Panc1 (cell line): Measurements from ENCODE around the gene FAM50B. TPM values are rescaled to one million over a fixed set of nuclear protein-coding genes. Genes with fewer than 3 reads are reported as not detected.

Experiments
- ATAC-seq: fragments of 200-7000 bp; cut with Tn5 transposase; 2 replicates; pipeline ENCODE4 v1.9.1; 2020; ENCODE audit warnings: mild to moderate bottlenecking, moderate library complexity
- BruUV-seq: library from RNA; stranded (reverse); fragments of 400-500 nt; replicated peaks from 2 replicates; lab custom pipeline; 2021; lab: Mats Ljungman, UMichigan
- CTCF ChIA-PET: fragments of 300-600 bp; sonication (Branson Sonifier 250); formaldehyde crosslinking; loops from one replicate; lab custom pipeline; 2022; ENCODE audit warnings: antibody characterized with exemption; lab: Charles Lee
- POLR2A ChIA-PET: fragments of 300-600 bp; sonication (Branson Sonifier 250); formaldehyde crosslinking; loops from one replicate; lab custom pipeline; 2022; ENCODE audit warnings: antibody characterized with exemption; lab: Charles Lee
- DNase-seq: peaks from one replicate; pipeline ENCODE4 v3.0.0-alpha.2; 2010; ENCODE audit warnings: low read depth, low spot score
- H3K27ac ChIP-seq: 2 replicates; pipeline ENCODE4 v1.5.1; 2011; ENCODE audit warnings: mild to moderate bottlenecking, low read length, inconsistent platforms
- H3K27me3 ChIP-seq: fragments of 200-500 bp; sonication (Bioruptor generic); 2 replicates; pipeline ENCODE4 v1.6.0; 2014; ENCODE audit warnings: low read length, inconsistent platforms; ENCODE audit not compliant: control insufficient read depth, insufficient read depth
- H3K36me3 ChIP-seq: fragments of 200-500 bp; sonication (Bioruptor generic); 2 replicates; pipeline ENCODE4 v1.5.1; 2014; ENCODE audit warnings: inconsistent platforms, mild to moderate bottlenecking, low read length, moderate library complexity; ENCODE audit not compliant: control insufficient read depth, insufficient read depth
- H3K4me1 ChIP-seq: 2 replicates; pipeline ENCODE4 v1.5.1; 2011; ENCODE audit warnings: inconsistent platforms, mild to moderate bottlenecking, low read length, moderate library complexity; ENCODE audit not compliant: control insufficient read depth, insufficient read depth
- H3K4me3 ChIP-seq, 2 experiments: 2 replicates each; pipeline ENCODE4 v1.5.1; 2011 to 2012; ENCODE audit warnings: low read depth in 2 of 2, low read length in 2 of 2, mild to moderate bottlenecking in 2 of 2, inconsistent platforms in 1 of 2, moderate library complexity in 1 of 2
- H3K9me3 ChIP-seq: fragments of 200-500 bp; sonication (Bioruptor generic); 2 replicates; pipeline ENCODE4 v1.5.1; 2014; ENCODE audit warnings: low read depth, mild to moderate bottlenecking, inconsistent platforms, low read length, moderate library complexity; ENCODE audit not compliant: control insufficient read depth, insufficient read depth
- CTCF ChIP-seq: fragments of 450-650 bp; IDR thresholded peaks from 2 replicates; pipeline ENCODE4 v1.5.1; 2017; ENCODE audit warnings: mild to moderate bottlenecking
- POLR2AphosphoS5 ChIP-seq: IDR thresholded peaks from 2 replicates; pipeline ENCODE4 v1.6.1; 2012; ENCODE audit warnings: mild to moderate bottlenecking, low read depth, low read length, moderate library complexity
- REST ChIP-seq, 2 experiments: IDR thresholded peaks; 2 replicates each; pipeline ENCODE4 v1.6.1; 2011 to 2012; ENCODE audit warnings: low read depth in 2 of 2, control low read depth in 1 of 2, low read length in 1 of 2, mild to moderate bottlenecking in 1 of 2, moderate library complexity in 1 of 2; ENCODE audit not compliant: insufficient read depth in 1 of 2
- SIN3A ChIP-seq: IDR thresholded peaks from 2 replicates; pipeline ENCODE4 v1.6.1; 2012; ENCODE audit warnings: low read depth, mild to moderate bottlenecking, low read length, moderate library complexity, borderline replicate concordance; ENCODE audit not compliant: insufficient read depth
- TCF7L2 ChIP-seq: IDR thresholded peaks from 2 replicates; pipeline ENCODE4 v1.6.1; 2011; ENCODE audit warnings: mild to moderate bottlenecking, low read depth, low read length, inconsistent platforms
- in situ Hi-C: cut with HindIII; loops from 2 replicates; pipeline ENCODE4 v1.10.0; 2016; ENCODE audit warnings: low sequenced_read_pairs, low pct_unique_long_range_greater_than_20kb
- intact Hi-C: fragments of 100-400 bp; cut with micrococcal nuclease; formaldehyde crosslinking; loops from one replicate; pipeline ENCODE4 v1.10.0; 2022; ENCODE audit not compliant: unreplicated experiment
- total RNA-seq: library from RNA; stranded (reverse); gene quantifications from one replicate; pipeline ENCODE4 v1.2.1, GENCODE V29; 2021; ENCODE audit not compliant: unreplicated experiment

Gene FAM50B
- total RNA-seq, 1 experiment from 2014 or later = not detected

- in situ Hi-C loops (no loop called here), intact Hi-C loops (no loop called here)
- CTCF ChIA-PET = no interaction called here
- Histone ChIP-seq H3K4me1 (no peaks in the 10 kb centered on the region), H3K9me3 (no peaks in the 10 kb centered on the region), H3K4me3 (no peak overlapping the region), H3K27me3 (no peaks in the 10 kb centered on the region), H3K27ac (no peak overlapping the region), H3K36me3 (no peaks in the 10 kb centered on the region)
- POLR2A ChIA-PET = interaction anchor here (0.7 kb wide), 1 partner anchor 33 kb away, joined by 3 read pairs; no protein-coding TSS in a partner anchor
- ATAC-seq (no peak), DNase-seq (no peak)
- BruUV-seq = no TSS peak
- TF ChIP-seq POLR2AphosphoS5 (no peak), TCF7L2 (no peak), SIN3A (no peak)
Observed at GRCh38 chr6:3856576-3856975, 7.4 kb downstream of the FAM50B start.

- no peaks in the 10 kb centered on the region for H3K4me1 ChIP-seq
- no TSS peak for BruUV-seq
- intact Hi-C loops = no loop called here
- ATAC-seq (no peak), DNase-seq (no peak)
- no peak overlapping the region for H3K4me3 ChIP-seq
- CTCF ChIA-PET = no interaction called here
- in situ Hi-C loops = no loop called here
- H3K36me3 ChIP-seq = no peaks in the 10 kb centered on the region
- POLR2A ChIA-PET = interaction anchor here (0.7 kb wide), 1 partner anchor 31 kb away, joined by 3 read pairs; no protein-coding TSS in a partner anchor
- TF ChIP-seq TCF7L2 (no peak), SIN3A (no peak), REST (IDR thresholded peaks at IDR 0.05; ENCODE audit: insufficient read depth in 1 of 2, low read depth in 2 of 2, low read length in 1 of 2) (no peak), POLR2AphosphoS5 (no peak), CTCF (no peak)
- H3K9me3 ChIP-seq = no peaks in the 10 kb centered on the region
- H3K27me3 ChIP-seq = no peaks in the 10 kb centered on the region
- no peak overlapping the region for H3K27ac ChIP-seq
Observed at GRCh38 chr6:3857468-3858456, 8.6 kb downstream of the FAM50B start.
